A549 (cell line): ENCODE data around the gene BSPRY. TPM values are rescaled to one million over a fixed set of nuclear protein-coding genes. Genes with fewer than 3 reads are reported as not detected.

Source experiments
- ATAC-seq, 2 experiments: fragments of 200-7000 bp in 1 of 2; fragments of >200 bp in 1 of 2; cut with Nextera tagmentation in 1 of 2; cut with Tn5 transposase in 1 of 2; 3 replicates each; pipeline versions ENCODE4 v1.8.0 to v1.9.1; 2018 to 2020; ENCODE audit warnings: mild to moderate bottlenecking in 1 of 2, moderate library complexity in 1 of 2
- CTCF ChIA-PET: fragments of 300-600 bp; sonication (Branson Sonifier 250); formaldehyde crosslinking; extraction: SDS; loops from one replicate; lab custom pipeline; 2021; ENCODE audit warnings: antibody characterized with exemption, inconsistent platforms; lab: Yijun Ruan, JAX
- POLR2A ChIA-PET: fragments of 350-600 bp; formaldehyde crosslinking; extraction: SDS; loops from one replicate; lab custom pipeline; 2021; ENCODE audit warnings: antibody characterized with exemption, inconsistent platforms; lab: Yijun Ruan, JAX
- DNase-seq, 2 experiments: peaks; one replicate each; pipeline versions ENCODE4 v3.0.0 to v3.0.0-alpha.2; 2011 to 2016; ENCODE audit warnings: low read depth in 1 of 2, low spot score in 1 of 2
- FAIRE-seq: peaks from 2 replicates; lab custom pipeline; 2011; peaks lifted over from hg19 to GRCh38; lab: Jason Lieb, UNC
- H3K27ac ChIP-seq, 2 experiments: fragments of >200 bp; sonication (Bioruptor Twin); formaldehyde crosslinking; 3 replicates each; pipeline ENCODE4 v1.5.1; 2016 to 2017
- H3K4me1 ChIP-seq: fragments of >200 bp; sonication (Bioruptor Twin); formaldehyde crosslinking; 3 replicates; pipeline ENCODE4 v1.6.1; 2016
- H3K4me2 ChIP-seq: fragments of >200 bp; sonication (Bioruptor Twin); formaldehyde crosslinking; 3 replicates; pipeline ENCODE4 v1.6.1; 2016
- H3K4me3 ChIP-seq: fragments of >200 bp; sonication (Bioruptor Twin); formaldehyde crosslinking; 3 replicates; pipeline ENCODE4 v1.5.1; 2016
- H3K9me3 ChIP-seq: fragments of >200 bp; sonication (Bioruptor Twin); formaldehyde crosslinking; 3 replicates; pipeline ENCODE4 v1.6.1; 2016
- CEBPB ChIP-seq, 2 experiments: fragments of >200 bp in 1 of 2; sonication (Bioruptor Twin) in 1 of 2; formaldehyde crosslinking in 1 of 2; IDR thresholded peaks; 2 replicates each; pipeline ENCODE4 v1.6.1; 2012 to 2016
- CHD2 ChIP-seq: fragments of 150-350 bp; IDR thresholded peaks from 2 replicates; pipeline ENCODE4 v1.6.1; 2014; ENCODE audit warnings: low read length; ENCODE audit not compliant: partially characterized antibody
- E2F6 ChIP-seq: IDR thresholded peaks from 2 replicates; pipeline ENCODE4 v1.6.1; 2012; ENCODE audit warnings: low read depth, borderline replicate concordance
- EHF ChIP-seq: fragments of 250-450 bp; sonication (Bioruptor Pico); IDR thresholded peaks from 2 replicates; pipeline ENCODE4 v1.5.0; 2020; ENCODE audit warnings: mild to moderate bottlenecking
- ELK1 ChIP-seq: fragments of 150-350 bp; IDR thresholded peaks from 2 replicates; pipeline ENCODE4 v1.6.1; 2014; ENCODE audit warnings: low read depth, mild to moderate bottlenecking, low read length
- FOSB ChIP-seq: fragments of 250-450 bp; sonication (Bioruptor Pico); IDR thresholded peaks from 2 replicates; pipeline ENCODE4 v1.5.0; 2020; ENCODE audit warnings: mild to moderate bottlenecking, moderate library complexity
- FOSL2 ChIP-seq, 2 experiments: fragments of 450-650 bp in 1 of 2; fragments of >200 bp in 1 of 2; sonication (Bioruptor Twin) in 1 of 2; formaldehyde crosslinking; IDR thresholded peaks; 2 replicates each; pipeline versions ENCODE4 v1.5.0 to v1.6.1; 2016 to 2020; ENCODE audit warnings: mild to moderate bottlenecking in 1 of 2, moderate library complexity in 1 of 2
- FOXS1 ChIP-seq: fragments of 250-450 bp; sonication (Bioruptor Pico); IDR thresholded peaks from 2 replicates; pipeline ENCODE4 v1.5.0; 2020; ENCODE audit warnings: mild to moderate bottlenecking, moderate library complexity
- HDAC2 ChIP-seq: fragments of 200-600 bp; sonication (generic); IDR thresholded peaks from 2 replicates; pipeline ENCODE4 v1.6.1; 2016
- HEYL ChIP-seq: fragments of 250-450 bp; sonication (Bioruptor Pico); IDR thresholded peaks from 2 replicates; pipeline ENCODE4 v1.8.0; 2021; ENCODE audit warnings: mild to moderate bottlenecking, moderate library complexity
- MAFK ChIP-seq: fragments of 450-650 bp; IDR thresholded peaks from 2 replicates; pipeline ENCODE4 v1.6.1; 2014; ENCODE audit not compliant: partially characterized antibody
- NPAS2 ChIP-seq: fragments of 250-450 bp; sonication (Bioruptor Pico); IDR thresholded peaks from 2 replicates; pipeline ENCODE4 v1.8.0; 2022; ENCODE audit warnings: mild to moderate bottlenecking, moderate library complexity, borderline replicate concordance
- NR3C1 ChIP-seq: fragments of >200 bp; sonication (Bioruptor Twin); formaldehyde crosslinking; IDR thresholded peaks from 3 replicates; pipeline ENCODE4 v1.6.1; 2017
- PBX3 ChIP-seq: IDR thresholded peaks from 2 replicates; pipeline ENCODE4 v1.6.1; 2012
- POLR2A ChIP-seq: IDR thresholded peaks from 2 replicates; pipeline ENCODE4 v1.6.1; 2012; ENCODE audit warnings: mild to moderate bottlenecking, low read length
- POLR2AphosphoS2 ChIP-seq: conservative IDR thresholded peaks from 2 replicates; pipeline ENCODE4 v1.6.1; 2012; ENCODE audit warnings: low read length, improper control_type of control experiment, inconsistent platforms
- RNF2 ChIP-seq: fragments of 200-600 bp; sonication (generic); IDR thresholded peaks from 2 replicates; pipeline ENCODE4 v1.6.1; 2016; ENCODE audit warnings: low read depth, mild to moderate bottlenecking, antibody characterized with exemption, moderate library complexity, borderline replicate concordance
- ZFP36 ChIP-seq: fragments of 450-650 bp; IDR thresholded peaks from 2 replicates; pipeline ENCODE4 v1.6.1; 2014; ENCODE audit warnings: borderline replicate concordance; ENCODE audit not compliant: partially characterized antibody
- WGBS: methylation state at CpG from one replicate; pipeline ENCODE4 v1.1.6; 2017; ENCODE audit errors: missing lambda C conversion rate; 5-methylcytosine and 5-hydroxymethylcytosine counted together
- polyA plus RNA-seq, 4 experiments: library from polyadenylated mRNA; depleted of rRNA in 3 of 4; stranded (reverse); fragments of >200 nt; fragmentation: RNase III in 1 of 4; extraction: RNeasy Plus Mini Kit Qiagen cat#74134 plus additional on column Dnase treatment in 1 of 4; gene quantifications; 2 replicates in 3 of 4; 3 replicates in 1 of 4; pipeline ENCODE4 v1.2.3, GENCODE V29; 2011 to 2017
- TF ChIP-seq, protein P1 (sequence below): fragments of 250-450 bp; sonication (Bioruptor Pico); IDR thresholded peaks from 2 replicates; pipeline ENCODE4 v1.5.0; 2021; ENCODE audit warnings: mild to moderate bottlenecking, moderate library complexity, borderline replicate concordance
- TF ChIP-seq, protein P2 (sequence below): fragments of 250-450 bp; sonication (Bioruptor Pico); IDR thresholded peaks from 2 replicates; pipeline ENCODE4 v1.5.0; 2020; ENCODE audit warnings: low read depth, mild to moderate bottlenecking, moderate library complexity

BSPRY gene
- polyA plus RNA-seq, 2 of the 4 experiments (the other 2 are of a cell fraction): 0.05 to 0.06 TPM

DNA sequence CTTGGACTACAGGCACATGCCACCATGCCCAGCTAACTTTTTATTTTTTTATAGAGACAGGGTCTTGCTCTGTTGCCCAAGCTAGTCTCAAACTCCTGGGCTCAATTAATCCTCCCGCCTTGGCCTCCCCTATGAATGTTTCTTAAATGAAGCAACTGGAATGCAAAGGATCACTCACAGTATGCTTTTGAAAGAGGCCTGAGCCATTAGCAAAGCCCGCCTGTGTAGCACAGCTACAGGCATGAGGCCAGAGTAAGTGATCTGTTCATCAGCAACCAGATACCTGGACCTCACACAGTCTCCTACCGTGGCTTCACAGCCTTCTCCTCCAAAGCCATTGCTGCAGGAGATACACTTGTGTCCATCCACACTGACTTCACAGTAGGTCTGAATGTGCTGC lies 29.3 kb upstream of the BSPRY start:
- POLR2A ChIA-PET: no interaction called here
- H3K4me3 ChIP-seq: no peak overlapping the region
- DNase-seq (no peak), FAIRE-seq (no peak), ATAC-seq (no peak)
- H3K27ac ChIP-seq: no peak overlapping the region
- no peak overlapping the region for H3K4me2 ChIP-seq
- TF ChIP-seq ELK1: no peak
- TF ChIP-seq FOSB (CRISPR knock-in tag): no peak
- TF ChIP-seq, protein P1, sequence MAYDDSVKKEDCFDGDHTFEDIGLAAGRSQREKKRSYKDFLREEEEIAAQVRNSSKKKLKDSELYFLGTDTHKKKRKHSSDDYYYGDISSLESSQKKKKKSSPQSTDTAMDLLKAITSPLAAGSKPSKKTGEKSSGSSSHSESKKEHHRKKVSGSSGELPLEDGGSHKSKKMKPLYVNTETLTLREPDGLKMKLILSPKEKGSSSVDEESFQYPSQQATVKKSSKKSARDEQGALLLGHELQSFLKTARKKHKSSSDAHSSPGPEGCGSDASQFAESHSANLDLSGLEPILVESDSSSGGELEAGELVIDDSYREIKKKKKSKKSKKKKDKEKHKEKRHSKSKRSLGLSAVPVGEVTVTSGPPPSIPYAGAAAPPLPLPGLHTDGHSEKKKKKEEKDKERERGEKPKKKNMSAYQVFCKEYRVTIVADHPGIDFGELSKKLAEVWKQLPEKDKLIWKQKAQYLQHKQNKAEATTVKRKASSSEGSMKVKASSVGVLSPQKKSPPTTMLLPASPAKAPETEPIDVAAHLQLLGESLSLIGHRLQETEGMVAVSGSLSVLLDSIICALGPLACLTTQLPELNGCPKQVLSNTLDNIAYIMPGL: no peak
- no peak for TF ChIP-seq MAFK
- TF ChIP-seq NPAS2 (CRISPR knock-in tag): no peak
- TF ChIP-seq HDAC2: no peak
- TF ChIP-seq, protein P2, sequence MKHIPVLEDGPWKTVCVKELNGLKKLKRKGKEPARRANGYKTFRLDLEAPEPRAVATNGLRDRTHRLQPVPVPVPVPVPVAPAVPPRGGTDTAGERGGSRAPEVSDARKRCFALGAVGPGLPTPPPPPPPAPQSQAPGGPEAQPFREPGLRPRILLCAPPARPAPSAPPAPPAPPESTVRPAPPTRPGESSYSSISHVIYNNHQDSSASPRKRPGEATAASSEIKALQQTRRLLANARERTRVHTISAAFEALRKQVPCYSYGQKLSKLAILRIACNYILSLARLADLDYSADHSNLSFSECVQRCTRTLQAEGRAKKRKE: no peak
- no peak for TF ChIP-seq CEBPB (IDR thresholded peaks at IDR 0.05)
- TF ChIP-seq ZFP36: no peak
- H3K4me1 ChIP-seq: no peaks in the 10 kb centered on the region
- H3K9me3 ChIP-seq: no peaks in the 10 kb centered on the region
- CTCF ChIA-PET: interaction anchor here (1.3 to 4.3 kb wide), 5 partner anchors 11 to 336 kb away, joined by 3 to 13 read pairs (median 4); partner anchors contain the start of gene ALAD
- WGBS: 74% methylated on average over 3 of the region's 3 CpGs

GRCh38 chr9:113322671-113323070 lies 26.7 kb upstream of the BSPRY start:
- CTCF ChIA-PET: interaction anchor here (1.3 kb wide), 1 partner anchor 13 kb away, joined by 3 read pairs; no protein-coding TSS in a partner anchor
- 58% methylated on average over 6 of the region's 6 CpGs for WGBS

DNA sequence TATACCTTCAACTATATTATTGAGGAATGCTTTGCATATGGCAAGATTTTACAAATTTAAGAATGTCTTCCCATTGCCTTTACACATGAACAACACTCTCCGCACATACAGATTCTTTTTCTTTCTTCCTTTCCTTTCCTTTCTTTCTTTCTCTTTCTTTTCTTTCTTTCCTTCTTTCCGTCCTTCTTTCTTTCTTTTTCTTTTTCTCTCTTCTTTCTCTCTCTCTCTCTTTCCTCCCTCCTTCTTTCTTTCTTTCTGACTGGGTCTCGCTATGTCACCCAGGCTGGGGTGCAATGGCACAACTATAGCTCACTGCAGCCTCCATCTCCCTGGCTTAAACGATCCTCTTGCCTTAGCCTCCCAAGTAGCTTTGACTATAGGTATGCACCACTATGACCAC lies 23.1 kb upstream of the BSPRY start:
- Histone ChIP-seq H3K4me1 (no peaks in the 10 kb centered on the region), H3K27ac (no peak overlapping the region), H3K4me2 (no peak overlapping the region), H3K9me3 (no peaks in the 10 kb centered on the region), H3K4me3 (no peak overlapping the region)
- FAIRE-seq (no peak), DNase-seq (no peak), ATAC-seq (no peak)
- ChIA-PET CTCF (interaction anchor here (0.9 to 1.6 kb wide), 2 partner anchors 18 to 82 kb away, joined by 3 read pairs; no protein-coding TSS in a partner anchor), POLR2A (interaction anchor here (0.9 kb wide), 1 partner anchor 14 kb away, joined by 3 read pairs; the partner anchor contains the start of gene WDR31)
- TF ChIP-seq POLR2A (no peak), CEBPB (IDR thresholded peaks at IDR 0.05) (no peak), RNF2 (no peak), CHD2 (no peak), PBX3 (no peak), HDAC2 (no peak), E2F6 (no peak), EHF (no peak), POLR2AphosphoS2 (no peak), HEYL (CRISPR knock-in tag) (no peak), NR3C1 (no peak), FOXS1 (no peak)
- whole genome bisulfite sequencing: 90% methylated on average over 4 of the region's 4 CpGs

More at GRCh38 chr9:113322671-113323070, 26.7 kb upstream of the BSPRY start:
- ATAC-seq: no peak
- no peak for DNase-seq
- POLR2A ChIA-PET: no interaction called here
- Histone ChIP-seq H3K4me1 (no peaks in the 10 kb centered on the region), H3K9me3 (no peaks in the 10 kb centered on the region), H3K27ac (no peak overlapping the region), H3K4me2 (no peak overlapping the region), H3K4me3 (no peak overlapping the region)
- FAIRE-seq: no peak
- no peak for TF ChIP-seq FOSL2 (IDR thresholded peaks at IDR 0.05)
- TF ChIP-seq FOSL2 (CRISPR knock-in tag; IDR thresholded peaks at IDR 0.05): no peak
